Endothelial cell of hepatic sinusoid (primary cell): ENCODE measurements around the gene LCE3C.
"Not testable (repeated sequence)": the region's sequence is repeated elsewhere in the genome, so short reads cannot be mapped to it uniquely, and the experiment has no call there.

ENCODE experiments used
- in situ Hi-C: cut with HindIII; loops from 2 replicates; pipeline ENCODE4 v1.10.0; 2017; ENCODE audit warnings: low sequenced_read_pairs

Gene LCE3C, protein sequence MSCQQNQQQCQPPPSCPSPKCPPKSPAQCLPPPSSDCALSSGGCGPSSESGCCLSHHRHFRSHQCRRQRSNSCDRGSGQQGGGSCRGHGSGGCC

DNA sequence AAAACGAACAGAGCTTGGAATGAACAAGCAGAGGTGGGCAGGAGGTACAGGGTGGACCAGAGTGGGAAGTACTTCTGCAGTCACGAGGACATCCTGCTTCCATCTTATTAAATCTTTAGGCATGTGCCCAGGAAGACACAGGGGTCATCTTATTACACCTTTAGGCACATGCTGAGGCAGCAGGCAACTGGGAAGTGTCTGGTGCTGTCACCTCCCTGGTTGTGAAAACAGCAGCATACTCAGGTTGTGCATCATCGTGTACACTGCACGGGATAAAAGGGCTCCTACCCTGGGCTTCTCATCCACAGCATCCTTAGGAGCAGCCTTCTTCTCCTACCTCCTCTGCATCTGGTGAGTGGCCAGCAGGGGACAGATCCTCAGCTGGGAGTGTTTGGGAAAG lies at the start of gene LCE3C:
Gene LCE3C (plus strand): TSS at position 301 of the 400 bp plus-strand sequence. CDS start 498 bp downstream, outside the sequence.
- in situ Hi-C loops, result no loop called here

- in situ Hi-C loops, result no loop called here
Measured at GRCh38 chr1:152565115-152565514, 34.9 kb upstream of the LCE3C start.

GRCh38 chr1:152565535-152566215 lies 34.4 kb upstream of the LCE3C start:
- in situ Hi-C loops, result no loop called here

DNA sequence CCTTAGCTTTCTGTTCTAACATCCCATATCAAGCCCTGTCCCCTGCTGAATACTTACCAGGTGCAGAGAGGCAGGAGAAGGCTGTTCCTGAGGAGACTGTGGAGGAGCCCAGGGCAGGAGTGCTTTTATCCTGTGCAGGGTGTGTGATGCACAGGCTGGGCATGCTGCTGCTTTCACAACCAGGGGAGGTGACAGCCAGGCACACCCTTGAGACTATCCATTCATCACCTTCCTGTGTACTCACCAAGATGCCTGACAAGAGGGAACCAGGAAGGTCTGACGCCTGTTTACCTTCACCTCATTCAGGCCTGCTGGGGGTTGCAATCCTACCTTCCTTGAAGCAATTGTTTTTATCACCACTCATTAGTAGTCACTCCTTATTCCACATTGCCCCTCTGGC lies 33.4 kb upstream of the LCE3C start, which contains the start of gene LCE3E:
Gene LCE3E (minus strand): TSS at position 100 of the 400 bp plus-strand sequence. CDS start 572 bp downstream, outside the sequence.
- in situ Hi-C loops, result no loop called here

DNA sequence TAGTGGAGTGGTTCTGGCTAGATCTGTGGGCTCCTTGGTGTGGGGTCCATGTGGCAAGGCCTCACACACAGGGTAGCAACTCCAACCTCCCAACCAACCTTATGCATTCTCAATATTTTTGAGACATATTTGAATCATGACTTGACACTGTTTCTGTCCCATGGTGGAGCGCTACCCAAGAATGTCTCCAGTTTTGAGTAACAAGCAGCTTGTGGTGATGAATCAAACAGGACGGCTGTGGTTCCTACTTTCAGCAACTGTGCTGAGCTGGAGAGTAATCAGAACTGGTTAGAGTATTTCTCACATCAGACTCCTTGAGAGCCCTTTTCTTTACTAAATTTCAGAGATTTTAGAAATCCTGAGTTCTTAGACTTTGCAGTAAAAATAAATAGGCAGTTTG lies 22.9 kb upstream of the LCE3C start:
- in situ Hi-C loops, result no loop called here

GRCh38 chr1:152579526-152579925 lies 20.5 kb upstream of the LCE3C start:
- in situ Hi-C loops, result not testable (repeated sequence)

- in situ Hi-C loops, result no loop called here
Measured at GRCh38 chr1:152580433-152580832, 19.6 kb upstream of the LCE3C start, which contains the start of gene LCE3D. Gene LCE3D (minus strand): TSS chr1:152580516. CDS start chr1:152579936, 580 bp downstream.

DNA sequence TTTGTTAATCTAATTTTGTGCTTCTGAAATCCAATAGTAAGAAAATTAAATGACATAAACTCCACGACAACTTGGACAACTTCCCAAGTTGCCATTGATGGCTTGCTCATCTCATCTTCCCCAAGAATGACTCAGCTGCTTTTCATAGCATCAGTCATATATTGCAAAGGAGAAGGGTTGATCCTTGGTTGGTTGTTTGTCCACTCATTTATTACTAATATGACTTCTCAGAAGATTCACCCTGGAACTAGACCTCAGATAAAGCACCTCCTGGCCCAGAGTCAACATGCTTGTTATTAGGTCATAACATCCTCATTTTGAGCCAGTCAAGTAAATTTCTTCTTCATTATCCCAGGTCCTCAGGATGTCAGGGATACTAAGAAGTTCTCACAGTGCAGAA lies 17.4 kb upstream of the LCE3C start:
- in situ Hi-C loops, result no loop called here

- in situ Hi-C loops, result no loop called here
Measured at GRCh38 chr1:152585586-152585985, 14.4 kb upstream of the LCE3C start.

GRCh38 chr1:152596986-152597385 lies 3.0 kb upstream of the LCE3C start:
- in situ Hi-C loops, result no loop called here

GRCh38 chr1:152613511-152613910 lies 13.5 kb downstream of the LCE3C start, which contains the start of gene LCE3B:
Gene LCE3B (plus strand): TSS chr1:152613811. CDS start chr1:152613811, 0 bp downstream.
- in situ Hi-C loops, result no loop called here

DNA sequence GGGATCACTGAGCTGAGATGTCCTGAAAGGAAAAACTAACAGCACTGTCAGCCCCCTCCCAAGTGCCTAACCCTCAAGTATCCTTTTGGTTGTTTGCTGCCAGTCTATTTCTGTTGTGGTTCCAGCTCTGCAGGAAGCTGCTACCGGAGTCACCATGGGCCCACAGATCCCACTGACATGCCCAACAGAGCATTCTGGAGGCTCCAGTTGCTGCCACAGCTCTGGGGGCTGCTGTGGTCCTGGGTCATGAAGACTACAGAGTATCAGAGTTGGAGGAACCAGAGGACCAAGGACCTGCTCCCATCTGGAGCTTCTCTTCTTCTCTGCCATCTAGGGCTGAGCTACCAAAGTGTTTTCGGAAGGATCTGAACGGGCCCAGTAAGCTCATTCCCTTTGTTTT lies 22.0 kb downstream of the LCE3C start:
- in situ Hi-C loops, result no loop called here

DNA sequence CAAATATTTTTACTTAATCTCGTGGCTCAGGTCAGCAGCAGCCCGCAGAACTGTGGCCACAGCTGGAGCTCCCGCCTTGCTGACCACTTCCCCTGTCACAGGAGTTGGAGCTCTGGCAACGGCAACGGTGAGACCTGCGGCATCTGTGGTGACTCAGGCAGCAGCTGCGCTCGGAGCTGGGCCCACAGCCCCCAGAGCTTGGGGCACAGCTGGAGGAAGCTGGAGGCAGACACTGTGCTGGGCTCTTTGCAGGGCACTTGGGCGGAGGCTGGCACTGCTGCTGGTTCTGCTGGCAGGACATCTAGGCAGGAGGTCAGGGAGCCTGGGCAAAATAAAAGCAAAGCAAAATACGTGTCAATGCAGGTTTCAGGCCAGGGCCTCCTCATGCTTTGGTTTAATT lies 22.8 kb downstream of the LCE3C start, which contains the start of gene LCE3A:
Gene LCE3A (minus strand): TSS at position 301 of the 400 bp plus-strand sequence. CDS start 0 bp downstream, at position 301.
- in situ Hi-C loops, result no loop called here

DNA sequence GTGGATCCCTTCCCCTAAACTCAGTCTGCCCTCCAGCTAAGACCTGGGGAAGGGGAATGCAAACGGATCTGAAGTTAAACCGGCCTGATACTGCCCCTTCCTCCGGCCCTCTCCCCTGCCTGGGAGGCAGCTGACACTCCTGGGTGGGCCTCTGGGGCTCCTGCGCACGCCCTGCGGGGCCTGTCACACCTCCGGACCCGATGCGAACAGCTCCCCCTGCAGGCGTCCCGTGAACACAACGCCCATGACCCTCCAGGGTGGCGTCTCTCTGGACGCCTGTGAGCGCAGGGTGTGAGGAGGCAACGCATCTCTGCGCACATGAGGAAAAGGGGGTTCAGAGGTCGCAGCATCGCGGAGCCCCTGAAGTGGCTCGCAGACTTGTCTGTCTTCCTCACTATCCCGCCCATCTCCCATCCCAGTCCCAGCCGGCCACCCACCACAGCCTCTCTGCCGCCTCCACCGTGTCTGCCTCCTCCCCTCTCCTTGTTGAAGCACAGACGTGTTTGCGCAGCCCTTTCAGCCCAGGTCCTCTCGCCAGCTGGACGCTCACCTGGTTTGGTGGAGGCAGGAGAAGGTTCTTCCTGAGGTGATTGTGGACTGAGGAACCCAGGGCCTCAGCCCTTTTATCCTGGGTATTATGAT lies 23.3 kb downstream of the LCE3C start:
- in situ Hi-C loops, result no loop called here

GRCh38 chr1:152626744-152627143 lies 26.7 kb downstream of the LCE3C start:
- in situ Hi-C loops, result no loop called here

GRCh38 chr1:152630596-152630995 lies 30.6 kb downstream of the LCE3C start:
- in situ Hi-C loops, result no loop called here

GRCh38 chr1:152640351-152640750 lies 40.3 kb downstream of the LCE3C start:
- in situ Hi-C loops, result no loop called here

DNA sequence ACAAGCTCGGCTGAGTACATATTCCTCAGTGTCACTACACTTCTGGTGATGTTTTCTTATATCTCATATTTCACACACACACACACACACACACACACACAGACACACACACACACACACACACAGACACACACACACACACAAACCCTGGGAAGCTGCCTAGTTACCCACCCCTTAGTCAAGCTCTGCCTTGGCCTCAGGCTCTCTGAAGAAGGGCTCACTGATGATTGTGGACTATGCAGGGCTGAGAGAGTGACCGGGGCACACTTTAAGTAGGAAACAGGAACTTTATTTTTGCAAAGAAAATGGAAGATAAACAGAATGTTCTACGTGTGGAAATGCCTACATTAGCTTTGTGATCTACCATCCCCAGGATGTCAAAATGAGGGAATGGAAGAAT lies 43.9 kb downstream of the LCE3C start:
- in situ Hi-C loops, result no loop called here

- in situ Hi-C loops, result no loop called here
Measured at GRCh38 chr1:152645146-152645545, 45.1 kb downstream of the LCE3C start.

DNA sequence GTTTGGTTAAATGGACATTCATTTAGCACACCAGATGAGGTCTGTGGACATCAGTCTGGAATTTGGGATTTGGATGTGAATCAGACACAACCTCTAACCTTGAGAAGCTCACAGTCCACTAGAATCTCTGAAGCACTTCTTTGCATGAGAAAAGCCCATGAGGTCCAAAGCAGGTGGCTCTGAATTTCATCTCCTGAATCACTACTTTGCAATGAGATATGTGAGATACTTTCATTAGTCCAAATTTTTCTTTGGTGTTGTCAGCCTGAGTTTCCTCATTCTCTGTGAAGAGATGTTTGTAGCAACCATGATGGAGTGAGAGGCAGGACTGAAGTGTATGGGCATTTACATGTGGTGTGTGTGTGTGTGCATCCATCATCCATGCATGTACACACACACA lies 46.6 kb downstream of the LCE3C start:
- in situ Hi-C loops, result no loop called here
